H1 (cell line): ENCODE results near the gene RELL1. TPM values are rescaled to one million over a fixed set of nuclear protein-coding genes. Genes with fewer than 3 reads are reported as not detected.
A peak's percentile ranks its signal among the peaks of the same experiment; 100 is the strongest.

ENCODE experiments used
- CTCF ChIA-PET: fragments of 300-600 bp; sonication (Branson Sonifier 250); formaldehyde crosslinking; loops from one replicate; lab custom pipeline; 2021; ENCODE audit not compliant: partially characterized antibody; lab: Charles Lee
- POLR2A ChIA-PET: fragments of 300-600 bp; sonication (Branson Sonifier 250); formaldehyde crosslinking; loops from one replicate; lab custom pipeline; 2021; ENCODE audit warnings: inconsistent platforms; ENCODE audit not compliant: partially characterized antibody; lab: Charles Lee
- DNase-seq, 2 experiments: peaks; one replicate each; pipeline versions ENCODE4 v3.0.0 to v3.0.0-alpha.2; 2010 to 2022; ENCODE audit warnings: low spot score in 2 of 2, low read depth in 1 of 2, mixed read lengths in 1 of 2
- FAIRE-seq: peaks from 2 replicates; lab custom pipeline; 2011; peaks lifted over from hg19 to GRCh38; lab: Jason Lieb, UNC
- H2AFZ ChIP-seq: 2 replicates; pipeline ENCODE4 v1.8.1; 2012; ENCODE audit warnings: low read length, inconsistent platforms
- H2AK5ac ChIP-seq: 2 replicates; pipeline ENCODE4 v1.6.1; 2013; ENCODE audit warnings: low read depth, low read length
- H2BK120ac ChIP-seq: replicated peaks from 2 replicates; pipeline ENCODE3; 2013; ENCODE audit warnings: low read depth, low read length, inconsistent platforms
- H2BK12ac ChIP-seq: 2 replicates; pipeline ENCODE4 v1.6.1; 2013; ENCODE audit warnings: low read depth, low read length
- H2BK15ac ChIP-seq: 2 replicates; pipeline ENCODE4 v1.6.1; 2013; ENCODE audit warnings: low read length
- H2BK20ac ChIP-seq: 2 replicates; pipeline ENCODE4 v1.6.1; 2013; ENCODE audit warnings: low read length
- H2BK5ac ChIP-seq: 2 replicates; pipeline ENCODE4 v1.6.1; 2013; ENCODE audit warnings: low read depth, low read length
- H3K14ac ChIP-seq: 2 replicates; pipeline ENCODE4 v1.6.1; 2013; ENCODE audit warnings: inconsistent platforms; ENCODE audit not compliant: insufficient read length
- H3K18ac ChIP-seq: 2 replicates; pipeline ENCODE4 v1.6.1; 2013; ENCODE audit warnings: low read length; ENCODE audit errors: extremely low read depth
- H3K23ac ChIP-seq: 2 replicates; pipeline ENCODE4 v1.6.1; 2013; ENCODE audit warnings: inconsistent platforms; ENCODE audit not compliant: insufficient read length
- H3K23me2 ChIP-seq: 2 replicates; pipeline ENCODE4 v1.6.1; 2013; ENCODE audit warnings: low read depth, low read length
- H3K27ac ChIP-seq: 2 replicates; pipeline ENCODE4 v1.6.1; 2011; ENCODE audit warnings: low read depth, low read length, inconsistent platforms
- H3K27me3 ChIP-seq, 4 experiments: replicated peaks in 1 of 4; 1 replicate in 1 of 4; 2 replicates in 3 of 4; pipeline versions ENCODE4 v1.6.1 to v1.8.1; 2011 to 2013; ENCODE audit warnings: low read length in 3 of 4, mild to moderate bottlenecking in 3 of 4, inconsistent platforms in 2 of 4, mixed read lengths in 2 of 4, moderate library complexity in 1 of 4; ENCODE audit not compliant: control insufficient read depth in 3 of 4, insufficient read depth in 3 of 4; ENCODE audit errors: extremely low read depth in 1 of 4
- H3K36me3 ChIP-seq, 4 experiments: 2 replicates each; pipeline versions ENCODE4 v1.6.1 to v1.8.1; 2011 to 2013; ENCODE audit warnings: mild to moderate bottlenecking in 4 of 4, low read length in 3 of 4, moderate library complexity in 2 of 4, control low read depth in 1 of 4, inconsistent platforms in 1 of 4; ENCODE audit not compliant: insufficient read depth in 4 of 4, control insufficient read depth in 2 of 4
- H3K4ac ChIP-seq: replicated peaks from 2 replicates; pipeline ENCODE3; 2013; ENCODE audit warnings: low read length, low read depth, mixed read lengths, inconsistent platforms; ENCODE audit not compliant: insufficient read length
- H3K4me1 ChIP-seq, 4 experiments: replicated peaks in 1 of 4; 1 replicate in 1 of 4; 2 replicates in 3 of 4; pipeline versions ENCODE4 v1.6.1 to v1.8.1; 2011 to 2013; ENCODE audit warnings: low read length in 3 of 4, inconsistent platforms in 2 of 4, mixed read lengths in 1 of 4; ENCODE audit not compliant: insufficient read depth in 4 of 4, control insufficient read depth in 3 of 4
- H3K4me2 ChIP-seq, 2 experiments: 2 replicates each; pipeline versions ENCODE4 v1.6.1 to v1.8.1; 2011 to 2013; ENCODE audit warnings: low read depth in 2 of 2, low read length in 2 of 2, control low read depth in 1 of 2, inconsistent platforms in 1 of 2, mild to moderate bottlenecking in 1 of 2; ENCODE audit not compliant: insufficient read depth in 1 of 2
- H3K4me3 ChIP-seq, 4 experiments: fragments of 200-600, 300-600 bp in 1 of 4; sonication (generic), shearing (Covaris generic), sonication (Bioruptor Twin) in 1 of 4; 2 replicates each; pipeline versions ENCODE4 v1.5.1 to v1.8.1; 2011 to 2016; ENCODE audit warnings: low read length in 4 of 4, low read depth in 3 of 4, control low read depth in 2 of 4, inconsistent platforms in 2 of 4, mild to moderate bottlenecking in 2 of 4, mixed read lengths in 1 of 4, moderate library complexity in 1 of 4; ENCODE audit not compliant: insufficient read depth in 2 of 4; ENCODE audit errors: extremely low read depth in 1 of 4
- H3K56ac ChIP-seq: replicated peaks from 2 replicates; pipeline ENCODE3; 2013; ENCODE audit warnings: low read depth, mild to moderate bottlenecking, mixed read lengths, low read length, inconsistent platforms; ENCODE audit not compliant: insufficient read length
- H3K79me1 ChIP-seq: 2 replicates; pipeline ENCODE4 v1.6.1; 2013; ENCODE audit warnings: low read depth, low read length, control low read depth
- H3K79me2 ChIP-seq, 2 experiments: 2 replicates each; pipeline versions ENCODE4 v1.6.1 to v1.8.1; 2012 to 2013; ENCODE audit warnings: low read length in 2 of 2, mild to moderate bottlenecking in 2 of 2, inconsistent platforms in 1 of 2; ENCODE audit not compliant: insufficient read depth in 2 of 2, control insufficient read depth in 1 of 2
- H3K9ac ChIP-seq, 4 experiments: replicated peaks in 1 of 4; 1 replicate in 1 of 4; 2 replicates in 3 of 4; pipeline versions ENCODE4 v1.6.1 to v1.8.1; 2011 to 2013; ENCODE audit warnings: low read depth in 3 of 4, low read length in 3 of 4, control low read depth in 2 of 4, mild to moderate bottlenecking in 2 of 4, moderate library complexity in 2 of 4, inconsistent platforms in 1 of 4; ENCODE audit errors: extremely low read depth in 1 of 4
- H3K9me3 ChIP-seq, 2 experiments: 2 replicates each; pipeline versions ENCODE4 v1.6.1 to v1.8.1; 2012 to 2013; ENCODE audit warnings: mild to moderate bottlenecking in 2 of 2, moderate library complexity in 2 of 2, control low read depth in 1 of 2, inconsistent platforms in 1 of 2, low read depth in 1 of 2, low read length in 1 of 2, mixed read lengths in 1 of 2; ENCODE audit not compliant: insufficient read depth in 2 of 2
- H4K20me1 ChIP-seq, 2 experiments: replicated peaks in 1 of 2; 2 replicates each; pipeline versions ENCODE3 to v1.8.1; 2011 to 2013; ENCODE audit warnings: inconsistent platforms in 2 of 2, low read length in 2 of 2, mild to moderate bottlenecking in 1 of 2; ENCODE audit not compliant: insufficient read depth in 2 of 2, control insufficient read depth in 1 of 2
- H4K5ac ChIP-seq: 2 replicates; pipeline ENCODE4 v1.6.1; 2013; ENCODE audit warnings: low read length, low read depth, mixed read lengths, inconsistent platforms; ENCODE audit not compliant: insufficient read length
- H4K8ac ChIP-seq: 2 replicates; pipeline ENCODE4 v1.8.0; 2013; ENCODE audit warnings: mild to moderate bottlenecking, moderate library complexity, low read length, inconsistent platforms; ENCODE audit not compliant: insufficient read depth; ENCODE audit errors: extremely low read depth
- H4K91ac ChIP-seq: replicated peaks from 2 replicates; pipeline ENCODE3; 2013; ENCODE audit warnings: low read length, mixed read lengths, inconsistent platforms; ENCODE audit not compliant: insufficient read length
- HDAC6 ChIP-seq: IDR thresholded peaks from one replicate; pipeline ENCODE4 v1.7.1; 2012; ENCODE audit warnings: low read depth, mild to moderate bottlenecking, inconsistent platforms, low read length, moderate library complexity
- MAFK ChIP-seq: IDR thresholded peaks from 2 replicates; pipeline ENCODE4 v1.6.1; 2012; ENCODE audit warnings: low read depth, mild to moderate bottlenecking, improper control_type of control experiment, low read length
- SUZ12 ChIP-seq: fragments of 200-600 bp; sonication (generic); IDR thresholded peaks from 2 replicates; pipeline ENCODE4 v1.6.1; 2012; ENCODE audit warnings: mild to moderate bottlenecking, inconsistent platforms, low read length, moderate library complexity, mixed read lengths
- polyA plus RNA-seq, 7 experiments: library from polyadenylated mRNA; depleted of rRNA in 3 of 7; stranded (reverse) in 5 of 7; unstranded in 2 of 7; fragments of >200 nt in 5 of 7; fragments of 200-250 nt in 2 of 7; gene quantifications; 1 replicate in 5 of 7; 2 replicates in 1 of 7; 4 replicates in 1 of 7; pipeline versions ENCODE4 v1.2.1 to v1.2.3, GENCODE V29; 2011 to 2013; ENCODE audit warnings: missing spikeins in 2 of 7, mixed read lengths in 2 of 7
- total RNA-seq: library from RNA; stranded (reverse); fragmentation: NEBNext Ultra II Directional; extraction: Animal tissue kit (Norgen Biotek cat#: 25700); gene quantifications from 2 replicates; pipeline ENCODE4 v1.2.1, GENCODE V29; 2021

RELL1 gene
- total and polyA plus RNA-seq, 2 of the 8 experiments (the other 6 are each of a cell fraction or from before 2014, with no cell fraction given), result 2.1 to 14.1 TPM

DNA sequence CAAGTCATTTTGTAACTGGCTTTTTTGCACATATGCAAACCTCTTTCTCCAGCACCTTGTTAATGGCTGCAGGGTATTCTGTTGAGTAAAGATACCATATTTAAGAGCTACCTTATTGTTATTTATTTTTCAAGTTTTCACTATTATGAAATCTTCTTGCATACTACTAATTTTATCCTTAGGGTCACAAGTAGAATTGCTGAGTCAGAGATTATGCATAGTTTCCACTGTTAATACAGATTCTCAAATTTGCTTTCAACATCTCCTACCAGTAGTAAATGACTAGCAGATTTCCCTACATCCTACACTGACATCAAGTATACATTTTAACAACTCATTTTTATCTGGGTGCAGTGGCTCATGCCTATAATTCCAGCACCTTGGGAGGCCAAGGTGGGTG, 112.6 kb downstream of the RELL1 start:
- Histone ChIP-seq H2BK12ac (no peak overlapping the region), H3K14ac (no peak overlapping the region)

More for the DNA sequence above, 112.6 kb downstream of the RELL1 start:
- no peaks in the 10 kb centered on the region for H3K79me2 ChIP-seq
- H3K9ac ChIP-seq, result no peak overlapping the region
- H3K4me1 ChIP-seq, result peaks cover 0 to under 1% (median 0%) of the 10 kb centered on the region in 4 experiments; a peak in 1 of 7 replicates
- H2BK5ac ChIP-seq, result no peak overlapping the region
- TF ChIP-seq HDAC6 (no peak), SUZ12 (no peak), MAFK (peak; percentile 58; the same call in 1 of the 2 replicates)
- CTCF ChIA-PET, result no interaction called here
- POLR2A ChIA-PET, result no interaction called here
- no peaks in the 10 kb centered on the region for H3K23me2 ChIP-seq
- no peak overlapping the region for H4K91ac ChIP-seq
- FAIRE-seq (no peak), DNase-seq (no peak)
- H4K20me1 ChIP-seq, result peaks cover 0 to under 1% of the 10 kb centered on the region in 2 experiments
- no peaks in the 10 kb centered on the region; a peak in 1 of 8 replicates for H3K36me3 ChIP-seq
- H3K27ac ChIP-seq, result no peak overlapping the region
- no peaks in the 10 kb centered on the region for H3K79me1 ChIP-seq
- no peak overlapping the region for H2BK20ac ChIP-seq
- no peak overlapping the region for H3K18ac ChIP-seq
- H2AK5ac ChIP-seq, result no peak overlapping the region
- H4K5ac ChIP-seq, result no peak overlapping the region
- H3K4ac ChIP-seq, result no peak overlapping the region
- no peak overlapping the region for H4K8ac ChIP-seq
- no peak overlapping the region for H2BK120ac ChIP-seq
- no peak overlapping the region for H2AFZ ChIP-seq
- H3K4me2 ChIP-seq, result no peak overlapping the region
- H3K9me3 ChIP-seq, result no peaks in the 10 kb centered on the region
- no peak overlapping the region for H2BK15ac ChIP-seq
- no peak overlapping the region for H3K23ac ChIP-seq
- no peak overlapping the region for H3K4me3 ChIP-seq
- H3K56ac ChIP-seq, result no peak overlapping the region
- H3K27me3 ChIP-seq, result no peaks in the 10 kb centered on the region
